ENCODE results near the gene MYO5A. TPM values are rescaled to one million over a fixed set of nuclear protein-coding genes. Genes with fewer than 3 reads are reported as not detected.
"Not testable (repeated sequence)": the region's sequence is repeated elsewhere in the genome, so short reads cannot be mapped to it uniquely, and the experiment has no call there.

The MYO5A gene
- total RNA-seq, 2 donors from 2014 or later = 2.6 to 6.0 TPM

DNA sequence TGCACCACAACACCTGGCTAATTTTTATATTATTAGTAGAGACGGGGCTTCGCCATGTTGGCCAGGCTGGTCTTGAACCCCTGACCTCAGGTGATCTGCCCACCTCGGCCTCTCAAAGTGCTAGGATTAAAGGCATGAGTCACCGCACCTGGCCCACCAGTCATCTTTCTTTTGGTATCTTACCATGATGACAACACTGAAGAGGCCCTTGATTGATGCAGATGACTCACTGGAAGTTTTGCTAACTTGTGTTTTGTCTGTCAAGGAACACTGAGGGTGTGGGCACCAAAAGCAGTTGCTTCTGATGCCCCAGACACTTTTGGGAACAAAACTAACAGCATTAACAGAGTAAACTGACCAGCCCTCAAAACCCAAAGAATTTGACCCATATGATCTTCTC, 88.3 kb downstream of the MYO5A start:
- no peak for DNase-seq
- Histone ChIP-seq H3K27ac (no peak overlapping the region), H3K4me3 (no peak overlapping the region), H3K9me3 (no peaks in the 10 kb centered on the region), H3K36me3 (no peaks in the 10 kb centered on the region), H3K4me1 (no peaks in the 10 kb centered on the region), H3K27me3 (no peaks in the 10 kb centered on the region), H3K9ac (ENCODE audit: low read depth in 2 of 2, low read length in 2 of 2) (no peak overlapping the region)
- TF ChIP-seq CTCF (IDR thresholded peaks at IDR 0.05) = no peak
- intact Hi-C loops (cut with DNase I) = no loop called here

GRCh38 chr15:52439470-52439869, 89.2 kb downstream of the MYO5A start:
- no peaks in the 10 kb centered on the region for H3K36me3 ChIP-seq

GRCh38 chr15:52439042-52439441, 89.6 kb downstream of the MYO5A start:
- intact Hi-C loops (cut with DNase I) = not testable (repeated sequence)

More at GRCh38 chr15:52439470-52439869, 89.2 kb downstream of the MYO5A start:
- TF ChIP-seq CTCF (IDR thresholded peaks at IDR 0.05) = no peak
- Histone ChIP-seq H3K27me3 (no peaks in the 10 kb centered on the region), H3K9ac (ENCODE audit: low read depth in 2 of 2, low read length in 2 of 2) (no peak overlapping the region), H3K27ac (no peak overlapping the region), H3K4me1 (no peaks in the 10 kb centered on the region), H3K4me3 (no peak overlapping the region), H3K9me3 (no peaks in the 10 kb centered on the region)
- intact Hi-C loops (cut with DNase I) = no loop called here
- DNase-seq = no peak

DNA sequence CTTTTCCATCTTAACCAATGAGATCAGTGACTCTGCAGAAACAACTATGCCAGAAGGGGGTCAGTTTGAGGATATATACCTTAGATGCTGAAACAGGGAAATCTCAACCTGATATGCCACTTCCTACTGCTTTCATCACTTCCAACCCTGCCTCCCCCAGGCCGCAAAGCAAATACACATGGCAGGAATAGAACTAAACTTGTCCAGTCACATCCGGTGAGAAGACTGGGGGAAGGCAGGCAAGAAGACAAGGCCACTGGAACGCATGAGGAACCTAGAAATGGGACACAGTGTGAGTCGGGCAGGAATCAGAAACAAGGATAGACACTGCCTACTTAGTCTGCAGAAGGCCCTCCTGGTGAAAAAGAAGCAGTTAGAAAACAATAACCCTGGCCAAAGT, 90.6 kb downstream of the MYO5A start:
- intact Hi-C loops (cut with DNase I) = no loop called here
- no peak overlapping the region for H3K4me3 ChIP-seq
- no peaks in the 10 kb centered on the region for H3K4me1 ChIP-seq
- DNase-seq = no peak
- H3K27me3 ChIP-seq = no peaks in the 10 kb centered on the region
- H3K36me3 ChIP-seq = no peaks in the 10 kb centered on the region
- no peak overlapping the region for H3K27ac ChIP-seq
- no peak overlapping the region for H3K9ac ChIP-seq (ENCODE audit: low read depth in 2 of 2, low read length in 2 of 2)
- no peaks in the 10 kb centered on the region for H3K9me3 ChIP-seq
- no peak for TF ChIP-seq CTCF (IDR thresholded peaks at IDR 0.05)

More at GRCh38 chr15:52439042-52439441, 89.6 kb downstream of the MYO5A start:
- not testable (repeated sequence) for H3K27me3 ChIP-seq; H3K27ac ChIP-seq; DNase-seq; H3K36me3 ChIP-seq; H3K4me1 ChIP-seq; H3K4me3 ChIP-seq; H3K9ac ChIP-seq (ENCODE audit: low read depth in 2 of 2, low read length in 2 of 2); H3K9me3 ChIP-seq

DNA sequence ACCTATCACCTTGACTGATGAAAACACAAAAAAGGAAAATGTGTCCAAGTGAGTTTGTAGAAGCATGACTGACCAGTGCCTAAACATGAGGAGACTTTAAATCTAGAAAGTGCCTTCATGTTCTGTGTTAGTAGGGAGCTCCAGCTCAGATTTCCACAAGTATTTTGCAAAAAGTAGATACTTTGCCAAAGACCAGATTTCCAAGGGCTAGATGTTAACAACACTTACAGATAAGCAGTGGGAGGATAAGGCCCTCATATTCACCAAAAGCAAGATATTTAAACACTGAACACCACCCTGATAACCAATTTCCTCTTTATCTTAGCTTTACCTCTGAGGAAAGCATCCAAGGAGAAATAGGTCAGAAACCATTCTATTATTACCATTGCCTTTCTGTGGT, 91.0 kb downstream of the MYO5A start:
- intact Hi-C loops (cut with DNase I) = no loop called here
- Histone ChIP-seq H3K4me1 (no peaks in the 10 kb centered on the region), H3K9me3 (no peaks in the 10 kb centered on the region), H3K4me3 (no peak overlapping the region), H3K9ac (ENCODE audit: low read depth in 2 of 2, low read length in 2 of 2) (no peak overlapping the region), H3K27me3 (no peaks in the 10 kb centered on the region), H3K27ac (no peak overlapping the region), H3K36me3 (no peaks in the 10 kb centered on the region)
- DNase-seq = no peak
- no peak for TF ChIP-seq CTCF (IDR thresholded peaks at IDR 0.05)

DNA sequence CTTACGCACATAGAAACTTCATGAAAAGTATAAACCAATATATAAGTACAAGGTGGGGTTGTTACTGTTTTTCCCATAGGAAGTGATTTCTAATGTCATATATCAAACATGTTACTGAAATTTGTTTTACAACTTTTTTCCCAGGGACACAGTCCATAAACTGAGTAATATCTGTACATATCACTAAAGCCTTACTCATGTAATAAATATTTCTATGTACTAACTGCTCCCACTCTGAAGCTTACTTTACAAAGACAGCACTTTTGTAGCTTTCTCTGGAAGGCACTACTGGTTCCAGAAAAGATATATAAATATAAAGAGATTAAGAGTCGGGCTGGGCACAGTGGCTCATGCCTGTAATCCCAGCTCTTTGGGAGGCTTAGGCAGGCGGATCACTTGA, 91.7 kb downstream of the MYO5A start:
- Histone ChIP-seq H3K9ac (ENCODE audit: low read depth in 2 of 2, low read length in 2 of 2) (no peak overlapping the region), H3K4me3 (no peak overlapping the region), H3K9me3 (no peaks in the 10 kb centered on the region), H3K36me3 (no peaks in the 10 kb centered on the region), H3K27ac (no peak overlapping the region), H3K4me1 (no peaks in the 10 kb centered on the region), H3K27me3 (no peaks in the 10 kb centered on the region)
- intact Hi-C loops (cut with DNase I) = no loop called here
- DNase-seq = no peak
- TF ChIP-seq CTCF (IDR thresholded peaks at IDR 0.05) = no peak
